Prostate gland (tissue), 2 donors: ENCODE results near the gene FAM107A. TPM values are rescaled to one million over a fixed set of nuclear protein-coding genes. Genes with fewer than 3 reads are reported as not detected.

Experiments used
- DNase-seq: peaks from one replicate; pipeline ENCODE4 v3.0.0-alpha.2; 2019; ENCODE audit warnings: low spot score
- H3K27ac ChIP-seq, 2 donors: fragments of 200-600 bp; sonication (generic); 2 replicates each; pipeline ENCODE4 v1.5.1; 2017 to 2019
- H3K27me3 ChIP-seq: fragments of 200-600 bp; sonication (generic); replicated peaks from 2 replicates; pipeline ENCODE4 v1.5.1; 2019; ENCODE audit not compliant: insufficient read depth
- H3K36me3 ChIP-seq, 2 donors: fragments of 200-600 bp; sonication (generic); 1 replicate in 1 of 2; 2 replicates in 1 of 2; pipeline versions ENCODE4 v1.5.1 to v1.8.1; 2017 to 2019
- H3K4me1 ChIP-seq: fragments of 200-600 bp; sonication (generic); replicated peaks from 2 replicates; pipeline ENCODE4 v1.5.1; 2019
- H3K4me3 ChIP-seq, 2 donors: fragments of 200-600 bp; sonication (generic); 2 replicates each; pipeline ENCODE4 v1.5.1; 2017 to 2019
- H3K9me3 ChIP-seq: fragments of 200-600 bp; sonication (generic); 2 replicates; pipeline ENCODE4 v1.5.1; 2017
- CTCF ChIP-seq, 4 experiments: fragments of 200-600 bp in 2 of 4; fragments of 450-650 bp in 2 of 4; sonication (generic) in 2 of 4; IDR thresholded peaks; 1 replicate in 3 of 4; 2 replicates in 1 of 4; pipeline ENCODE4 v1.5.1; 2016 to 2019; ENCODE audit warnings: antibody characterized with exemption in 4 of 4, mild to moderate bottlenecking in 2 of 4, moderate library complexity in 2 of 4
- POLR2A ChIP-seq: fragments of 450-650 bp; IDR thresholded peaks from one replicate; pipeline ENCODE4 v1.6.1; 2016; ENCODE audit warnings: antibody characterized with exemption, mild to moderate bottlenecking
- POLR2AphosphoS5 ChIP-seq: sonication (generic); formaldehyde crosslinking; IDR thresholded peaks from one replicate; pipeline ENCODE4 v1.6.1; 2017; ENCODE audit warnings: antibody characterized with exemption
- WGBS: methylation state at CpG from one replicate; pipeline ENCODE4 v1.1.5; 2018; 5-methylcytosine and 5-hydroxymethylcytosine counted together
- intact Hi-C: fragments of 100-400 bp; cut with DNase I; formaldehyde crosslinking; loops from one replicate; pipeline ENCODE4 v1.14.2; 2022
- total RNA-seq, 2 donors: library from RNA; depleted of rRNA; stranded (reverse); fragments of >200 nt; gene quantifications; one replicate each; pipeline ENCODE4 v1.1.0, GENCODE V29; 2016

Gene FAM107A
- total RNA-seq, 2 donors from 2014 or later: 54.5 to 80.2 TPM

GRCh38 chr3:58623478-58623877 lies 46.3 kb upstream of the FAM107A start:
- Histone ChIP-seq H3K36me3 (no peaks in the 10 kb centered on the region), H3K27me3 (no peaks in the 10 kb centered on the region), H3K9me3 (no peaks in the 10 kb centered on the region), H3K4me1 (peaks cover 17% of the 10 kb centered on the region), H3K27ac (no peak overlapping the region), H3K4me3 (no peak overlapping the region)
- TF ChIP-seq POLR2A: no peak
- TF ChIP-seq POLR2AphosphoS5: no peak
- TF ChIP-seq CTCF (IDR thresholded peaks at IDR 0.05): no peak
- intact Hi-C loops: loop anchor here (10.0 kb wide), 1 partner anchor 189 kb away; the partner anchor contains the start of gene PDHB
- 75% methylated on average over 8 of the region's 8 CpGs for WGBS
- DNase-seq: no peak

- Histone ChIP-seq H3K4me3 (no peak overlapping the region), H3K9me3 (no peaks in the 10 kb centered on the region), H3K36me3 (no peaks in the 10 kb centered on the region), H3K27me3 (no peaks in the 10 kb centered on the region), H3K27ac (no peak overlapping the region), H3K4me1 (peaks cover 11% of the 10 kb centered on the region)
- no peak for DNase-seq
- intact Hi-C loops: loop anchor here (10.0 kb wide), 1 partner anchor 188 kb away; the partner anchor contains the start of gene PDHB
- 94% methylated on average over 8 of the region's 8 CpGs for whole genome bisulfite sequencing
- TF ChIP-seq POLR2A (no peak), CTCF (IDR thresholded peaks at IDR 0.05) (no peak), POLR2AphosphoS5 (no peak)
Measured at GRCh38 chr3:58622892-58623291, 45.7 kb upstream of the FAM107A start.

GRCh38 chr3:58622436-58622835 lies 45.2 kb upstream of the FAM107A start:
- no peak overlapping the region for H3K27ac ChIP-seq
- no peaks in the 10 kb centered on the region for H3K9me3 ChIP-seq
- intact Hi-C loops: loop anchor here (10.0 kb wide), 1 partner anchor 188 kb away; the partner anchor contains the start of gene PDHB
- 74% methylated on average over 4 of the region's 4 CpGs for WGBS
- H3K4me1 ChIP-seq: peaks cover 7% of the 10 kb centered on the region
- no peaks in the 10 kb centered on the region for H3K27me3 ChIP-seq
- DNase-seq: no peak
- H3K4me3 ChIP-seq: no peak overlapping the region
- no peak for TF ChIP-seq POLR2A
- TF ChIP-seq POLR2AphosphoS5: no peak
- no peak for TF ChIP-seq CTCF (IDR thresholded peaks at IDR 0.05)
- H3K36me3 ChIP-seq: no peaks in the 10 kb centered on the region

- Histone ChIP-seq H3K27me3 (no peaks in the 10 kb centered on the region), H3K9me3 (no peaks in the 10 kb centered on the region), H3K4me1 (no peaks in the 10 kb centered on the region), H3K36me3 (no peaks in the 10 kb centered on the region), H3K4me3 (no peak overlapping the region), H3K27ac (peak overlapping the region in 1 of 2 donors; percentile 76)
- WGBS: 77% methylated on average over 6 of the region's 6 CpGs
- TF ChIP-seq POLR2AphosphoS5 (no peak), CTCF (IDR thresholded peaks at IDR 0.05) (no peak), POLR2A (no peak)
- DNase-seq: no peak
- intact Hi-C loops: loop anchor here (10.0 kb wide), 1 partner anchor 186 kb away; the partner anchor contains the start of gene PDHB
Measured at GRCh38 chr3:58621086-58621830, 44.1 kb upstream of the FAM107A start.

GRCh38 chr3:58620421-58620820 lies 43.2 kb upstream of the FAM107A start:
- H3K4me3 ChIP-seq: no peak overlapping the region
- intact Hi-C loops: loop anchor here (10.0 kb wide), 1 partner anchor 186 kb away; the partner anchor contains the start of gene PDHB
- TF ChIP-seq CTCF (IDR thresholded peaks at IDR 0.05): no peak
- TF ChIP-seq POLR2AphosphoS5: no peak
- no peak for TF ChIP-seq POLR2A
- no peaks in the 10 kb centered on the region for H3K4me1 ChIP-seq
- peak overlapping the region; percentile 76 to 85 for H3K27ac ChIP-seq
- no peak for DNase-seq
- no peaks in the 10 kb centered on the region for H3K36me3 ChIP-seq
- WGBS: 52% methylated on average over 8 of the region's 8 CpGs
- no peaks in the 10 kb centered on the region for H3K27me3 ChIP-seq
- H3K9me3 ChIP-seq: no peaks in the 10 kb centered on the region
